ENCODE measurements around the gene FMN1.

GRCh38 chr15:32944431-32944830, 250.1 kb downstream of the FMN1 start:
- TF ChIP-seq POLR2A (IDR thresholded peaks at IDR 0.05; ENCODE audit: low read depth, low read length) (no peak), TAF1 (IDR thresholded peaks at IDR 0.05; ENCODE audit: borderline replicate concordance, low read depth, low read length) (no peak), POLR2AphosphoS5 (IDR thresholded peaks at IDR 0.05; ENCODE audit: low read depth, low read length) (no peak)

Data from GM12892 (cell line).